IMR-90 (cell line): ENCODE data around the gene NAP1L1. TPM values are rescaled to one million over a fixed set of nuclear protein-coding genes. Genes with fewer than 3 reads are reported as not detected.

Source experiments
- ATAC-seq: fragments of 200-7000 bp; cut with Tn5 transposase; 2 replicates; pipeline ENCODE4 v1.9.1; 2020; ENCODE audit warnings: low read depth, mild to moderate bottlenecking, moderate library complexity
- BruUV-seq: library from RNA; stranded (reverse); fragments of 400-500 nt; replicated peaks from 2 replicates; lab custom pipeline; 2021; lab: Mats Ljungman, UMichigan
- CTCF ChIA-PET: fragments of 300-600 bp; formaldehyde crosslinking; extraction: SDS; loops from one replicate; lab custom pipeline; 2021; ENCODE audit warnings: antibody characterized with exemption; lab: Yijun Ruan, JAX
- POLR2A ChIA-PET: fragments of 300-600 bp; sonication (Branson Sonifier 250); formaldehyde crosslinking; loops from one replicate; lab custom pipeline; 2022; ENCODE audit warnings: antibody characterized with exemption; ENCODE audit not compliant: unreplicated experiment; lab: Charles Lee
- DNase-seq: peaks from one replicate; pipeline ENCODE4 v3.0.0; 2013
- H2AFZ ChIP-seq: replicated peaks from 2 replicates; pipeline ENCODE3; 2013; ENCODE audit warnings: low read length, mild to moderate bottlenecking; ENCODE audit not compliant: poor library complexity
- H2AK5ac ChIP-seq: 2 replicates; pipeline ENCODE4 v1.6.1; 2013; ENCODE audit warnings: low read depth, low read length, inconsistent platforms
- H2AK9ac ChIP-seq: replicated peaks from 2 replicates; pipeline ENCODE3; 2013; ENCODE audit warnings: mild to moderate bottlenecking, low read depth, low read length, moderate library complexity; ENCODE audit not compliant: poor library complexity
- H2BK120ac ChIP-seq: 2 replicates; pipeline ENCODE4 v1.6.1; 2013; ENCODE audit warnings: low read depth, low read length, inconsistent platforms
- H2BK15ac ChIP-seq: 3 replicates; pipeline ENCODE4 v1.6.1; 2013; ENCODE audit warnings: low read depth, low read length, inconsistent platforms
- H2BK20ac ChIP-seq: 2 replicates; pipeline ENCODE4 v1.6.1; 2013; ENCODE audit warnings: low read depth, mild to moderate bottlenecking, inconsistent platforms, low read length, moderate library complexity
- H2BK5ac ChIP-seq: 2 replicates; pipeline ENCODE4 v1.6.1; 2013; ENCODE audit warnings: mild to moderate bottlenecking, low read depth, low read length, inconsistent platforms; ENCODE audit not compliant: poor library complexity, severe bottlenecking
- H3K14ac ChIP-seq: replicated peaks from 2 replicates; pipeline ENCODE4 v1.6.1; 2013; ENCODE audit warnings: low read depth, low read length, inconsistent platforms
- H3K18ac ChIP-seq: 2 replicates; pipeline ENCODE4 v1.6.1; 2013; ENCODE audit warnings: low read depth, low read length, control low read depth
- H3K23ac ChIP-seq: 2 replicates; pipeline ENCODE4 v1.6.1; 2013; ENCODE audit warnings: low read depth, low read length, inconsistent platforms
- H3K27ac ChIP-seq: 2 replicates; pipeline ENCODE4 v1.5.1; 2013; ENCODE audit warnings: mild to moderate bottlenecking, control low read depth, low read length; ENCODE audit not compliant: insufficient read depth
- H3K27me3 ChIP-seq: 2 replicates; pipeline ENCODE4 v1.6.1; 2013; ENCODE audit warnings: low read length; ENCODE audit not compliant: control insufficient read depth, insufficient read depth
- H3K36me3 ChIP-seq: 2 replicates; pipeline ENCODE4 v1.6.1; 2013; ENCODE audit warnings: low read length, mixed read lengths; ENCODE audit not compliant: control insufficient read depth, insufficient read depth
- H3K4ac ChIP-seq: 2 replicates; pipeline ENCODE4 v1.6.1; 2013; ENCODE audit warnings: low read depth, low read length, inconsistent platforms
- H3K4me1 ChIP-seq: 2 replicates; pipeline ENCODE4 v1.6.1; 2013; ENCODE audit warnings: low read length, mixed read lengths; ENCODE audit not compliant: control insufficient read depth, insufficient read depth
- H3K4me2 ChIP-seq: 2 replicates; pipeline ENCODE4 v1.6.1; 2013; ENCODE audit warnings: low read depth, mild to moderate bottlenecking, control low read depth, low read length, moderate library complexity
- H3K4me3 ChIP-seq: 2 replicates; pipeline ENCODE4 v1.5.1; 2013; ENCODE audit warnings: low read depth, mild to moderate bottlenecking, control low read depth, low read length, moderate library complexity; ENCODE audit not compliant: insufficient read depth
- H3K56ac ChIP-seq: 2 replicates; pipeline ENCODE4 v1.6.1; 2013; ENCODE audit warnings: low read length, inconsistent platforms; ENCODE audit not compliant: insufficient read depth; ENCODE audit errors: extremely low read depth
- H3K79me1 ChIP-seq, 2 experiments: 2 replicates each; pipeline ENCODE4 v1.6.1; 2013; ENCODE audit warnings: low read length in 2 of 2, inconsistent platforms in 1 of 2, low read depth in 1 of 2
- H3K9ac ChIP-seq: 2 replicates; pipeline ENCODE4 v1.6.1; 2013; ENCODE audit warnings: low read depth, low read length, control low read depth
- H3K9me1 ChIP-seq: 2 replicates; pipeline ENCODE4 v1.6.1; 2013; ENCODE audit warnings: low read length, inconsistent platforms; ENCODE audit not compliant: insufficient read depth
- H3K9me3 ChIP-seq: 2 replicates; pipeline ENCODE4 v1.6.1; 2013; ENCODE audit warnings: low read length; ENCODE audit not compliant: control insufficient read depth, insufficient read depth
- H4K20me1 ChIP-seq: 2 replicates; pipeline ENCODE4 v1.6.1; 2013; ENCODE audit warnings: low read length, inconsistent platforms; ENCODE audit not compliant: insufficient read depth
- H4K5ac ChIP-seq: 2 replicates; pipeline ENCODE4 v1.6.1; 2013; ENCODE audit warnings: mild to moderate bottlenecking, low read depth, low read length, control low read depth
- H4K8ac ChIP-seq, 2 experiments: 2 replicates each; pipeline ENCODE4 v1.6.1; 2013; ENCODE audit warnings: low read depth in 2 of 2, low read length in 2 of 2, control low read depth in 1 of 2, inconsistent platforms in 1 of 2
- H4K91ac ChIP-seq: 2 replicates; pipeline ENCODE4 v1.6.1; 2013; ENCODE audit warnings: low read depth, low read length, inconsistent platforms; ENCODE audit not compliant: insufficient read depth
- BHLHE40 ChIP-seq: fragments of 150-350 bp; IDR thresholded peaks from 2 replicates; pipeline ENCODE4 v1.6.1; 2016; ENCODE audit warnings: mild to moderate bottlenecking, low read depth, low read length
- CEBPB ChIP-seq: IDR thresholded peaks from 2 replicates; pipeline ENCODE4 v1.6.1; 2012; ENCODE audit warnings: low read depth, low read length, improper control_type of control experiment
- CHD1 ChIP-seq: IDR thresholded peaks from 2 replicates; pipeline ENCODE4 v1.6.1; 2012; ENCODE audit warnings: low read depth, low read length, improper control_type of control experiment
- NFE2L2 ChIP-seq: fragments of 150-350 bp; IDR thresholded peaks from 2 replicates; pipeline ENCODE4 v1.6.1; 2016; ENCODE audit warnings: low read depth, mild to moderate bottlenecking, low read length
- POLR2A ChIP-seq: IDR thresholded peaks from 2 replicates; pipeline ENCODE4 v1.6.1; 2012; ENCODE audit warnings: mild to moderate bottlenecking, low read depth, low read length
- RAD21 ChIP-seq: IDR thresholded peaks from 2 replicates; pipeline ENCODE4 v1.6.1; 2012; ENCODE audit warnings: low read length, improper control_type of control experiment
- SMC3 ChIP-seq: fragments of 150-350 bp; IDR thresholded peaks from 2 replicates; pipeline ENCODE4 v1.6.1; 2016; ENCODE audit warnings: low read depth, mild to moderate bottlenecking, antibody characterized with exemption, low read length, moderate library complexity
- WGBS, 2 experiments: methylation state at CpG; one replicate each; pipeline versions ENCODE4 v1.1.5 to v1.1.7; 2013; ENCODE audit warnings: missing lambda C conversion rate in 2 of 2; ENCODE audit not compliant: insufficient read length in 1 of 2; ENCODE audit errors: extremely low coverage in 2 of 2; 5-methylcytosine and 5-hydroxymethylcytosine counted together
- dilution Hi-C: fragments of 300-500 bp; cut with HindIII; formaldehyde crosslinking; loops from one replicate; pipeline ENCODE4 v1.14.3; 2018; ENCODE audit warnings: low sequenced_read_pairs; ENCODE audit not compliant: unreplicated experiment
- in situ Hi-C: fragments of 300-500 bp; cut with MboI; formaldehyde crosslinking; loops from 3 replicates; pipeline ENCODE4 v1.14.3; 2019; ENCODE audit warnings: low sequenced_read_pairs, inconsistent platforms, mixed read lengths
- intact Hi-C: fragments of 100-400 bp; cut with micrococcal nuclease; formaldehyde crosslinking; loops from 2 replicates; pipeline ENCODE4 v1.10.0; 2022
- polyA plus RNA-seq, 3 experiments: library from polyadenylated mRNA; depleted of rRNA; stranded (reverse); fragments of >200 nt; gene quantifications; 2 replicates each; pipeline ENCODE4 v1.2.3, GENCODE V29; 2012; ENCODE audit warnings: low replicate concordance in 1 of 3
- total RNA-seq: library from RNA; depleted of rRNA; stranded (reverse); fragments of >200 nt; gene quantifications from 2 replicates; pipeline ENCODE4 v1.2.3, GENCODE V29; 2012

NAP1L1 gene
- total and polyA plus RNA-seq, 2 of the 4 experiments (the other 2 are of a cell fraction), result 86.4 to 200 TPM

- TF ChIP-seq CEBPB (no peak), CHD1 (no peak), POLR2A (no peak), RAD21 (no peak)
Measured at GRCh38 chr12:76031081-76031413, 53.4 kb downstream of the NAP1L1 start (continued).

DNA sequence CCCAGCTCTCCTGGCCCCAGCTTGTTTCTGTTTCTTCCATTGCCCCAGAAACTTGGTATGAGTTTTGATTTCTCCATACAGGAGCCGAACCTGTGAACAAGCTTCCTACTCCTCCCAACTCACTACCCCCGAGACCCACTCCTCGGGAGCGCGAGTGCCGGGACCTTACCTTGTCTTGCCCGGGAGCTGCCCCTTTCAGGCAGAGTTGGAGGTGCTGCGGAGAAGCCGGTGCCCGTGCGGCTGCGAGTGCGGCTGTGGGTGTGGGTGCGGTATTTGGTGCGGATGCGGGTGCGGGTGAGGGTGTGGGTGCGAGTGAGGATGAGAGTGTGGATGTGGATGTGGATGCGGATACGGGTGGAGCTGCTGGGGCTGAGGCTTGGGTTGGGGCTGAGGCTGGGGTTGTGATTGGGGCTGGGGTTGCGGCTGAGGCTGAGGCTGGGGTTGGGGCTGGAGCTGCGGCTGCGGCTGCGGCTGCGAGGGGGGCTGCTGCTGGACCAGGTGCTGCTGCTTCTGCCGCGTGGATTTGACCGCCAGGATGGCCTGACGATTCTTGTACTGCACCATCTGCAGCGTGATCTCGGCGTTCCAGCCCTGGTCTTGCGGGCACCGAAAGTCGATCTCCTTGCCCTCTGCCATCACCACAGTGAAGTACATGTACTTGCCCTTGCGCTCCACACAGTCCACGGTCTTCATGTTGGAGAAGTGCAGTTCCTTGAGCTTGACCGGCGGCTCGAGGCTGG is 54.0 kb downstream of the NAP1L1 start:
- Histone ChIP-seq H3K18ac (peak overlapping the region; percentile 98), H3K9ac (peak overlapping the region; percentile 100), H3K9me1 (peaks cover 5% of the 10 kb centered on the region), H2BK15ac (peak overlapping the region; percentile 80; the same call in 2 of the 3 replicates), H3K4me2 (peak overlapping the region; percentile 43; the same call in 1 of the 2 replicates), H2AK5ac (peak overlapping the region; percentile 90), H2BK20ac (no peak overlapping the region), H3K36me3 (peaks cover 28% of the 10 kb centered on the region), H4K8ac (peak overlapping the region; percentile 45 to 66), H4K20me1 (peaks cover 29% of the 10 kb centered on the region), H3K4me1 (peaks cover 7% of the 10 kb centered on the region), H3K4me3 (peak overlapping the region; percentile 98), H3K23ac (peak overlapping the region; percentile 99), H3K27ac (peak overlapping the region; percentile 98), H2BK120ac (peak overlapping the region; percentile 84), H2BK5ac (peak overlapping the region; percentile 97), H4K91ac (peak overlapping the region; percentile 94), H2AK9ac (peak overlapping the region; percentile 94), H3K27me3 (no peaks in the 10 kb centered on the region), H3K14ac (peak overlapping the region; percentile 100), H3K4ac (peak overlapping the region; percentile 99), H2AFZ (peak overlapping the region; percentile 83), H3K79me1 (peaks cover 6 to 34% of the 10 kb centered on the region in 2 experiments), H3K56ac (peak overlapping the region; percentile 99), H4K5ac (peak overlapping the region; percentile 85), H3K9me3 (no peaks in the 10 kb centered on the region)
- ATAC-seq (peak; percentile 0; the same call in 1 of the 2 replicates), DNase-seq (peak; percentile 52)
- ChIA-PET POLR2A (interaction anchor here (0.5 to 2.0 kb wide), 12 partner anchors 11 to 558 kb away, joined by 3 to 7 read pairs (median 4); partner anchors contain the start of genes BBS10 and KRR1), CTCF (interaction anchor here (0.9 to 1.4 kb wide), 3 partner anchors 52 to 317 kb away, joined by 3 to 6 read pairs (median 3); partner anchors contain the start of gene BBS10)
- intact Hi-C loops (loop anchor here (1.0 to 5.0 kb wide), 4 partner anchors 317 to 698 kb away; partner anchors contain the start of genes CAPS2 and GLIPR1L1), in situ Hi-C loops (loop anchor here (25.0 kb wide), 1 partner anchor 693 kb away; the partner anchor contains the start of genes CAPS2 and GLIPR1L1), dilution Hi-C loops (no loop called here)
- WGBS, 2 experiments, result 1% methylated on average over 17 of the region's 40 CpGs; no CpG with 5 or more reads in 1 of the 2 experiments
- no TSS peak for BruUV-seq
- TF ChIP-seq NFE2L2, result no peak
- TF ChIP-seq CHD1, result peak; percentile 88; the same call in 1 of the 2 replicates
- TF ChIP-seq POLR2A, result peak; percentile 50; the same call in 1 of the 2 replicates
- no peak for TF ChIP-seq SMC3
- TF ChIP-seq BHLHE40, result no peak; the same call in 1 of the 2 replicates
